Left lung (tissue), 10 donors: ENCODE results near the gene TRPV4. TPM values are rescaled to one million over a fixed set of nuclear protein-coding genes. Genes with fewer than 3 reads are reported as not detected.

Experiments used
- ATAC-seq: fragments of 200-7000 bp; cut with Tn5 transposase; one replicate; pipeline ENCODE4 v1.9.1; 2020; ENCODE audit warnings: moderate library complexity
- DNase-seq, 4 donors: peaks; one replicate each; pipeline ENCODE4 v3.0.0-alpha.2; 2013 to 2020
- H3K27ac ChIP-seq, 2 donors: fragments of 200-600 bp; sonication (generic) in 1 of 2; one replicate each; pipeline versions ENCODE4 v1.5.0 to v1.8.0; 2020 to 2021
- H3K27me3 ChIP-seq, 2 donors: fragments of 200-600 bp; sonication (generic) in 1 of 2; one replicate each; pipeline versions ENCODE4 v1.5.0 to v1.8.0; 2020 to 2021
- H3K36me3 ChIP-seq, 2 donors: fragments of 200-600 bp; sonication (generic) in 1 of 2; one replicate each; pipeline versions ENCODE4 v1.5.0 to v1.8.0; 2020 to 2021
- H3K4me1 ChIP-seq, 2 donors: fragments of 200-600 bp; one replicate each; pipeline ENCODE4 v1.8.0; 2021
- H3K4me3 ChIP-seq, 2 donors: fragments of 200-600 bp; sonication (generic) in 1 of 2; one replicate each; pipeline versions ENCODE4 v1.5.0 to v1.8.0; 2020 to 2021; ENCODE audit warnings: mild to moderate bottlenecking in 1 of 2
- H3K9me3 ChIP-seq, 2 donors: fragments of 200-600 bp; sonication (generic) in 1 of 2; one replicate each; pipeline versions ENCODE4 v1.5.0 to v1.8.0; 2020 to 2021
- CTCF ChIP-seq, 2 donors: fragments of 200-600 bp; sonication (generic) in 1 of 2; IDR thresholded peaks; one replicate each; pipeline versions ENCODE4 v1.5.0 to v1.8.0; 2021; ENCODE audit warnings: antibody characterized with exemption in 2 of 2
- intact Hi-C, 2 donors: fragments of 100-400 bp; cut with DNase I; formaldehyde crosslinking; loops; one replicate each; pipeline versions ENCODE4 v1.11.2 to v1.14.2; 2022
- polyA plus RNA-seq, 6 donors: library from polyadenylated mRNA; unstranded; fragments of 120-200 nt; gene quantifications; one replicate each; pipeline ENCODE4 v1.2.1, GENCODE V29; 2013; ENCODE audit not compliant: insufficient read length in 6 of 6
- total RNA-seq, 2 donors: library from RNA; stranded (reverse); fragmentation: NEBNext Ultra II Directional; extraction: Animal tissue kit (Norgen Biotek cat#: 25700); gene quantifications; one replicate each; pipeline ENCODE4 v1.2.1, GENCODE V29; 2021
- donor health status: DM: no; HTN: yes; CAD: no.
- donor health status: DM: no; HTN: no; CAD: no.

The TRPV4 gene
- total and polyA plus RNA-seq, 8 donors: 2.2 to 3.7 (median 3.2) TPM

GRCh38 chr12:109775172-109775881 lies 57.9 kb downstream of the TRPV4 start:
- peak; percentile 70 to 83 for TF ChIP-seq CTCF (IDR thresholded peaks at IDR 0.05)
- no peak overlapping the region for H3K4me3 ChIP-seq
- intact Hi-C loops: loop anchor here (10.0 kb wide), 2 partner anchors 181 to 261 kb away; no protein-coding TSS in a partner anchor
- no peaks in the 10 kb centered on the region for H3K36me3 ChIP-seq
- ATAC-seq: peak; percentile 93
- H3K4me1 ChIP-seq: peaks cover 0 to 9% of the 10 kb centered on the region in 2 donors
- no peaks in the 10 kb centered on the region for H3K27me3 ChIP-seq
- H3K9me3 ChIP-seq: peaks cover 0 to 3% of the 10 kb centered on the region in 2 donors
- no peak overlapping the region for H3K27ac ChIP-seq
- peak; percentile 66 to 90 (median 74) for DNase-seq

GRCh38 chr12:109773384-109774011 lies 59.7 kb downstream of the TRPV4 start:
- H3K4me1 ChIP-seq: peaks cover 0 to 9% of the 10 kb centered on the region in 2 donors
- ATAC-seq (peak; percentile 69), DNase-seq (no peak)
- H3K36me3 ChIP-seq: no peaks in the 10 kb centered on the region
- H3K4me3 ChIP-seq: no peak overlapping the region
- intact Hi-C loops: loop anchor here (10.0 kb wide), 2 partner anchors 179 to 259 kb away; no protein-coding TSS in a partner anchor
- H3K9me3 ChIP-seq: no peaks in the 10 kb centered on the region
- no peak overlapping the region for H3K27ac ChIP-seq
- TF ChIP-seq CTCF (IDR thresholded peaks at IDR 0.05): no peak
- H3K27me3 ChIP-seq: no peaks in the 10 kb centered on the region

- Histone ChIP-seq H3K4me1 (peaks cover 0 to 9% of the 10 kb centered on the region in 2 donors), H3K27me3 (no peaks in the 10 kb centered on the region), H3K36me3 (no peaks in the 10 kb centered on the region), H3K4me3 (no peak overlapping the region), H3K9me3 (no peaks in the 10 kb centered on the region), H3K27ac (no peak overlapping the region)
- TF ChIP-seq CTCF (IDR thresholded peaks at IDR 0.05): no peak
- ATAC-seq: no peak
- no peak for DNase-seq
- intact Hi-C loops: loop anchor here (10.0 kb wide), 2 partner anchors 178 to 258 kb away; no protein-coding TSS in a partner anchor
These were observed 60.4 kb downstream of the TRPV4 start for GRCh38 chr12:109772622-109773321.

GRCh38 chr12:109771746-109772621 lies 61.2 kb downstream of the TRPV4 start:
- Histone ChIP-seq H3K36me3 (no peaks in the 10 kb centered on the region), H3K4me3 (no peak overlapping the region), H3K4me1 (peaks cover 0 to 9% of the 10 kb centered on the region in 2 donors), H3K9me3 (no peaks in the 10 kb centered on the region), H3K27me3 (no peaks in the 10 kb centered on the region), H3K27ac (no peak overlapping the region)
- DNase-seq: no peak
- ATAC-seq: no peak
- no peak for TF ChIP-seq CTCF (IDR thresholded peaks at IDR 0.05)
- intact Hi-C loops: loop anchor here (10.0 kb wide), 2 partner anchors 177 to 257 kb away; no protein-coding TSS in a partner anchor
